Stomach (tissue), 9 donors: ENCODE measurements around the gene RRAGC. TPM values are rescaled to one million over a fixed set of nuclear protein-coding genes. Genes with fewer than 3 reads are reported as not detected.
A peak's percentile ranks its signal among the peaks of the same experiment; 100 is the strongest.

Source experiments
- DNase-seq, 2 donors: peaks; one replicate each; pipeline versions ENCODE4 v3.0.0 to v3.0.0-alpha.2; 2013 to 2019
- H3K27ac ChIP-seq, 5 donors: fragments of 200-600 bp in 4 of 5; sonication (generic) in 4 of 5; one replicate each; pipeline ENCODE4 v1.5.1; 2013 to 2019; ENCODE audit warnings: mild to moderate bottlenecking in 1 of 5, moderate library complexity in 1 of 5
- H3K27me3 ChIP-seq, 3 donors: fragments of 200-600 bp; sonication (generic); one replicate each; pipeline ENCODE4 v1.5.1; 2017 to 2019; ENCODE audit warnings: mixed run types in 1 of 3
- H3K36me3 ChIP-seq, 4 donors: fragments of 200-600 bp; sonication (generic); 1 replicate in 3 of 4; 2 replicates in 1 of 4; pipeline ENCODE4 v1.5.1; 2016 to 2019
- H3K4me1 ChIP-seq, 4 donors: fragments of 200-600 bp; sonication (generic); one replicate each; pipeline ENCODE4 v1.5.1; 2016 to 2019
- H3K4me3 ChIP-seq, 4 donors: fragments of 200-600 bp; sonication (generic) in 3 of 4; one replicate each; pipeline ENCODE4 v1.5.1; 2016 to 2019; ENCODE audit warnings: mild to moderate bottlenecking in 1 of 4
- H3K9me3 ChIP-seq, 4 donors: fragments of 200-600 bp; sonication (generic); one replicate each; pipeline ENCODE4 v1.5.1; 2016 to 2019
- CTCF ChIP-seq, 7 experiments: fragments of 450-650 bp in 4 of 7; fragments of 200-600 bp in 3 of 7; sonication (generic) in 3 of 7; IDR thresholded peaks; one replicate each; pipeline ENCODE4 v1.5.1; 2016 to 2019; ENCODE audit warnings: antibody characterized with exemption in 7 of 7, control low read depth in 2 of 7, mild to moderate bottlenecking in 1 of 7
- EP300 ChIP-seq: sonication (generic); formaldehyde crosslinking; IDR thresholded peaks from one replicate; pipeline ENCODE4 v1.6.1; 2017; ENCODE audit warnings: antibody characterized with exemption
- POLR2A ChIP-seq, 4 donors: fragments of 450-650 bp; IDR thresholded peaks; one replicate each; pipeline ENCODE4 v1.6.1; 2016; ENCODE audit warnings: antibody characterized with exemption in 4 of 4, control low read depth in 2 of 4, mild to moderate bottlenecking in 1 of 4, moderate library complexity in 1 of 4
- POLR2AphosphoS5 ChIP-seq, 3 donors: sonication (generic); formaldehyde crosslinking; IDR thresholded peaks; one replicate each; pipeline ENCODE4 v1.6.1; 2016; ENCODE audit warnings: antibody characterized with exemption in 3 of 3
- WGBS, 5 donors: extraction: QIAGEN DNeasy Blood & Tissue Kit in 3 of 5; methylation state at CpG; one replicate each; pipeline versions ENCODE4 v1.1.5 to v1.1.7; 2013 to 2018; 5-methylcytosine and 5-hydroxymethylcytosine counted together
- intact Hi-C: fragments of 100-400 bp; cut with DNase I; formaldehyde crosslinking; loops from one replicate; pipeline ENCODE4 v1.15.1; 2023; ENCODE audit warnings: low total_unique reads
- polyA plus RNA-seq, 3 donors: library from polyadenylated mRNA; stranded (reverse); fragments of 200-250 nt; gene quantifications; one replicate each; pipeline ENCODE4 v1.2.3, GENCODE V29; 2013
- total RNA-seq, 5 donors: library from RNA; depleted of rRNA; stranded (reverse); fragments of >200 nt; gene quantifications; one replicate each; pipeline versions ENCODE4 v1.1.0 to v1.2.3, GENCODE V29; 2014 to 2016
- donor health status: healthy with polysubstance abuse.
- donor health status: Bipolar disorder and iron deficiency.
- donor health status: healthy.

The RRAGC gene
- total and polyA plus RNA-seq, 8 donors: 1.2 to 25.0 (median 11.2) TPM

- H3K27me3 ChIP-seq: no peaks in the 10 kb centered on the region
- 87 to 97% (median 90%) methylated on average over 1 of the region's 1 CpG for WGBS, 5 donors
Measured at GRCh38 chr1:38891753-38892152, 32.2 kb upstream of the RRAGC start.

GRCh38 chr1:38889589-38889988 lies 30.0 kb upstream of the RRAGC start:
- DNase-seq: no peak
- TF ChIP-seq POLR2AphosphoS5 (IDR thresholded peaks at IDR 0.05) (no peak), EP300 (no peak), POLR2A (IDR thresholded peaks at IDR 0.05) (no peak), CTCF (IDR thresholded peaks at IDR 0.05) (no peak)
- H3K36me3 ChIP-seq: peaks cover 0 to 13% (median 4%) of the 10 kb centered on the region in 4 donors
- 68 to 93% (median 73%) methylated on average over 5 of the region's 5 CpGs for WGBS, 5 donors
- H3K4me1 ChIP-seq: no peaks in the 10 kb centered on the region
- H3K27me3 ChIP-seq: no peaks in the 10 kb centered on the region
- intact Hi-C loops: no loop called here
- H3K9me3 ChIP-seq: no peaks in the 10 kb centered on the region
- H3K4me3 ChIP-seq: no peak overlapping the region
- no peak overlapping the region for H3K27ac ChIP-seq

More at GRCh38 chr1:38891753-38892152, 32.2 kb upstream of the RRAGC start:
- peak in 1 of 2 donors; percentile 14 for DNase-seq
- no peaks in the 10 kb centered on the region for H3K4me1 ChIP-seq
- H3K9me3 ChIP-seq: no peaks in the 10 kb centered on the region
- peaks cover 0 to 13% (median 4%) of the 10 kb centered on the region in 4 donors for H3K36me3 ChIP-seq
- no peak for TF ChIP-seq POLR2A (IDR thresholded peaks at IDR 0.05)
- intact Hi-C loops: no loop called here
- H3K27ac ChIP-seq: no peak overlapping the region
- H3K4me3 ChIP-seq: no peak overlapping the region

DNA sequence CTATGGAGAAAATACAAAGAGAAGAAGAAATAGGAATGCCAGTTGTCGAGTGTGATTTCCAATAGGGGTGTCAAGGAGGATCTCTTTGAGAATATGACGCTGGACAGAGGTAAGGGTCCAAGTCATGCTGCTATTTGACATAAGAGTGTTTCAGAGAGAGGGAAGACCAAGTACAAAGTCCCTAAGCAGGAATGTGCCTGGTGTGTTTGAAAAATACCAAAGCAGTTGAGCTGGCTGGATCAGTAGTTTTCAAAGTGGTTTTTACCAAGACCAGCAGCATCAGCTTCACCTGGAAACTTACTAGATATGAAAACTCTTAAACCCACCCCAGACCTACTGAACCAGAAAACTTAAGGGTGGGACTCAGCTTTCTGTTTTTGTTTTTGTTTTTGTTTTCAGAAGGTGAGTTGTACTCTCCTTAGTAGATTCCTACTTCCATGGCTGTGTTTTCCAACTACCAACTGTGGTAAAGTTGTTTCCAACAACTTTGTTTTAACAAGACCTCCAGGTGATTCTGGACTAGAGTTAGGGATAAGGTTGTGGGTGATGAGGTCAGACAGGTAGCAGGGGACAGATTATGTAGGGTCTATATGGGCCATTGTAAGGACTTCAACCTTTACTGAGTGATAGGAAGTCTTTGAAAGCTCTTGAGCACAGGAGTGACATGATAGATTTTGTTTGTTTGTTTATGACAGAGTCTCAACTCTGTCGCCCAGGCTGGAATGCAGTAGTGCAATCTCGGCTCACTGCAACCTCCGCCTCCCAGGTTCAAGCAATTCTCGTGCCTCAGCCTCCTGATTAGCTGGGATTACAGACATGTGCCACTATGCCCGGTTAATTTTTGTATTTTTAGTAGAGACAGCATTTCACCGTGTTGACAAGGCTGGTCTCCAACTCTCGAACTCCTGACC lies 29.1 kb upstream of the RRAGC start:
- no peak for TF ChIP-seq CTCF (IDR thresholded peaks at IDR 0.05)
- no peak for TF ChIP-seq EP300
- TF ChIP-seq POLR2AphosphoS5 (IDR thresholded peaks at IDR 0.05): no peak
- TF ChIP-seq POLR2A (IDR thresholded peaks at IDR 0.05): no peak
- Histone ChIP-seq H3K36me3 (peaks cover 0 to 13% (median 4%) of the 10 kb centered on the region in 4 donors), H3K4me3 (no peak overlapping the region), H3K27me3 (no peaks in the 10 kb centered on the region), H3K9me3 (no peaks in the 10 kb centered on the region), H3K27ac (no peak overlapping the region), H3K4me1 (no peaks in the 10 kb centered on the region)
- 80 to 91% (median 87%) methylated on average over 9 of the region's 9 CpGs for WGBS, 5 donors
- intact Hi-C loops: no loop called here
- DNase-seq: no peak

DNA sequence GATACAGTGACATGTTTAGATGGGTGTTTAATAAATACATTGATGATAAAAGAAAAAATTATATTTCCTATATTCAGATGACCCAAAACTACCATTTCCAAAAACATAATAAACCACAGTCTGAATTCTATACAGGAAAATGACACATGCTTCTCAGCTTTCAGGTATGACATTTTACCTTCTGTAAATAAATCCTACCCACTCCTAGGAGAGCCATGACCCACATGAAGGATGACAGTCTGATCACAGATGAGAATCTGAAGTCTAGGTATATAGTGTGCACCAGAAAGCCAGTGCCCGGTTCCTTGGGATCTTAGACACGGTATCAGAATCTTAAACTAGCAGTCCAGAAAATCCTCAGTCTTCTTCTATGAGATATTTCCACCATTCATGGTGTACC lies 25.5 kb upstream of the RRAGC start:
- WGBS, 5 donors: 94 to 99% (median 97%) methylated on average over 2 of the region's 2 CpGs
- Histone ChIP-seq H3K9me3 (no peaks in the 10 kb centered on the region), H3K27ac (no peak overlapping the region), H3K4me3 (no peak overlapping the region), H3K36me3 (peaks cover 0 to 6% (median 0%) of the 10 kb centered on the region in 4 donors), H3K27me3 (no peaks in the 10 kb centered on the region), H3K4me1 (no peaks in the 10 kb centered on the region)
- TF ChIP-seq POLR2AphosphoS5 (IDR thresholded peaks at IDR 0.05): no peak
- no peak for TF ChIP-seq EP300
- no peak for TF ChIP-seq CTCF (IDR thresholded peaks at IDR 0.05)
- TF ChIP-seq POLR2A (IDR thresholded peaks at IDR 0.05): no peak
- no peak for DNase-seq
- intact Hi-C loops: no loop called here

DNA sequence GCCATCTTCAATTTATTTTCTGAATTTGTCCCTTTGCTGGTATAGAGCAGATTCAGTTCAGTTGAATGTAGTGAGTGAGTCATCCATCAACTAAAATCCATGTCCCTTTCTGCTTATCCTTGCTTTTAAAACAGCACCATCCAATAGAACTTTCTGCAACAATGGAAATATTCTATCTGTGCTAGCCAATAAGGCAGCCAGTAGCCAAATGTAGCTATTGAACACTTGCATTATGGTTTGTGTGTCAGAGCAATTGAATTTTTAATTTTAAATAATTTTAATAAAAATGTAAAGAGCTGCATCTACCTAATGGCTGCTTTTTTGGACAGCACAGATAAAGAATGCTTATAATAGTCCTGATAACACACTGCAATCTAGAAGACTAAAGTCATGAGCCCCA lies 21.9 kb upstream of the RRAGC start, which contains the start of gene GJA9:
GJA9 (minus strand) TSS at position 101 of the 400 bp plus-strand sequence. CDS start 5,489 bp downstream, outside the sequence.
- intact Hi-C loops: no loop called here
- Histone ChIP-seq H3K4me1 (no peaks in the 10 kb centered on the region), H3K36me3 (no peaks in the 10 kb centered on the region), H3K4me3 (no peak within 1 kb of the TSS), H3K27ac (no peak within 1 kb of the TSS), H3K27me3 (no peaks in the 10 kb centered on the region), H3K9me3 (no peaks in the 10 kb centered on the region)
- no peak for TF ChIP-seq POLR2A (IDR thresholded peaks at IDR 0.05)
- TF ChIP-seq CTCF (IDR thresholded peaks at IDR 0.05): no peak
- TF ChIP-seq POLR2AphosphoS5 (IDR thresholded peaks at IDR 0.05): no peak
- no peak for TF ChIP-seq EP300
- no peak for DNase-seq
